ENCODE measurements around the gene EVI5L.
"Not testable (repeated sequence)": the region's sequence is repeated elsewhere in the genome, so short reads cannot be mapped to it uniquely, and the experiment has no call there.

The EVI5L gene

GRCh38 chr19:7893362-7894101, 63.5 kb downstream of the EVI5L start:
- H3K9me3 Mint-ChIP-seq; H3K4me1 Mint-ChIP-seq (ENCODE audit: low read depth); DNase-seq (ENCODE audit: low spot score); H3K27ac Mint-ChIP-seq; H3K4me3 Mint-ChIP-seq; H3K36me3 Mint-ChIP-seq (ENCODE audit: low read depth); H3K27me3 Mint-ChIP-seq (ENCODE audit: low read depth): not testable (repeated sequence)

- Mint-ChIP-seq H3K36me3 (ENCODE audit: low read depth) (no peaks in the 10 kb centered on the region), H3K9me3 (no peaks in the 10 kb centered on the region)
Observed at GRCh38 chr19:7894612-7895309, 64.7 kb downstream of the EVI5L start.

GRCh38 chr19:7895565-7895964, 65.5 kb downstream of the EVI5L start:
- Mint-ChIP-seq H3K9me3 (no peaks in the 10 kb centered on the region), H3K27ac (no peak overlapping the region), H3K27me3 (ENCODE audit: low read depth) (no peaks in the 10 kb centered on the region), H3K36me3 (ENCODE audit: low read depth) (no peaks in the 10 kb centered on the region), H3K4me1 (ENCODE audit: low read depth) (no peaks in the 10 kb centered on the region), H3K4me3 (no peak overlapping the region)
- DNase-seq (ENCODE audit: low spot score) = no peak

More at GRCh38 chr19:7894612-7895309, 64.7 kb downstream of the EVI5L start:
- Mint-ChIP-seq H3K4me3 (no peak overlapping the region), H3K27ac (no peak overlapping the region), H3K4me1 (ENCODE audit: low read depth) (no peaks in the 10 kb centered on the region), H3K27me3 (ENCODE audit: low read depth) (no peaks in the 10 kb centered on the region)
- no peak for DNase-seq (ENCODE audit: low spot score)

- Mint-ChIP-seq H3K27ac (no peak overlapping the region), H3K4me3 (no peak overlapping the region), H3K9me3 (no peaks in the 10 kb centered on the region), H3K36me3 (ENCODE audit: low read depth) (no peaks in the 10 kb centered on the region), H3K4me1 (ENCODE audit: low read depth) (peaks cover 1% of the 10 kb centered on the region), H3K27me3 (ENCODE audit: low read depth) (no peaks in the 10 kb centered on the region)
- no peak for DNase-seq (ENCODE audit: low spot score)
Observed at GRCh38 chr19:7897292-7897691, 67.3 kb downstream of the EVI5L start.

- Mint-ChIP-seq H3K36me3 (ENCODE audit: low read depth) (no peaks in the 10 kb centered on the region), H3K27me3 (ENCODE audit: low read depth) (peaks cover 3% of the 10 kb centered on the region)
Observed at GRCh38 chr19:7898967-7899366, 68.9 kb downstream of the EVI5L start.

GRCh38 chr19:7899751-7900378, 69.8 kb downstream of the EVI5L start:
- H3K9me3 Mint-ChIP-seq = no peaks in the 10 kb centered on the region
- H3K36me3 Mint-ChIP-seq (ENCODE audit: low read depth) = peaks cover 5% of the 10 kb centered on the region
- peaks cover 3% of the 10 kb centered on the region for H3K27me3 Mint-ChIP-seq (ENCODE audit: low read depth)
- H3K4me1 Mint-ChIP-seq (ENCODE audit: low read depth) = peaks cover 14% of the 10 kb centered on the region
- no peak overlapping the region for H3K4me3 Mint-ChIP-seq
- DNase-seq (ENCODE audit: low spot score) = no peak
- H3K27ac Mint-ChIP-seq = no peak overlapping the region

More at GRCh38 chr19:7898967-7899366, 68.9 kb downstream of the EVI5L start:
- Mint-ChIP-seq H3K27ac (no peak overlapping the region), H3K4me1 (ENCODE audit: low read depth) (peaks cover 10% of the 10 kb centered on the region), H3K4me3 (no peak overlapping the region), H3K9me3 (no peaks in the 10 kb centered on the region)
- no peak for DNase-seq (ENCODE audit: low spot score)

GRCh38 chr19:7900401-7900870, 70.4 kb downstream of the EVI5L start:
- Mint-ChIP-seq H3K9me3 (no peaks in the 10 kb centered on the region), H3K27ac (no peak overlapping the region), H3K36me3 (ENCODE audit: low read depth) (peaks cover 8% of the 10 kb centered on the region), H3K4me1 (ENCODE audit: low read depth) (peaks cover 18% of the 10 kb centered on the region), H3K4me3 (no peak overlapping the region), H3K27me3 (ENCODE audit: low read depth) (peaks cover 3% of the 10 kb centered on the region)
- DNase-seq (ENCODE audit: low spot score) = no peak

- no peaks in the 10 kb centered on the region for H3K9me3 Mint-ChIP-seq
- no peak for DNase-seq (ENCODE audit: low spot score)
- H3K36me3 Mint-ChIP-seq (ENCODE audit: low read depth) = peaks cover 12% of the 10 kb centered on the region
- peaks cover 22% of the 10 kb centered on the region for H3K4me1 Mint-ChIP-seq (ENCODE audit: low read depth)
- peaks cover 3% of the 10 kb centered on the region for H3K27me3 Mint-ChIP-seq (ENCODE audit: low read depth)
- no peak overlapping the region for H3K4me3 Mint-ChIP-seq
- no peak overlapping the region for H3K27ac Mint-ChIP-seq
Observed at GRCh38 chr19:7900931-7901330, 70.9 kb downstream of the EVI5L start.

GRCh38 chr19:7901337-7901736, 71.3 kb downstream of the EVI5L start:
- no peak overlapping the region for H3K4me3 Mint-ChIP-seq
- H3K27me3 Mint-ChIP-seq (ENCODE audit: low read depth) = peaks cover 3% of the 10 kb centered on the region
- H3K36me3 Mint-ChIP-seq (ENCODE audit: low read depth) = peaks cover 12% of the 10 kb centered on the region
- no peak for DNase-seq (ENCODE audit: low spot score)
- no peaks in the 10 kb centered on the region for H3K9me3 Mint-ChIP-seq
- peaks cover 22% of the 10 kb centered on the region for H3K4me1 Mint-ChIP-seq (ENCODE audit: low read depth)
- H3K27ac Mint-ChIP-seq = no peak overlapping the region

- peak overlapping the region; percentile 92 for H3K27ac Mint-ChIP-seq
- no peaks in the 10 kb centered on the region for H3K9me3 Mint-ChIP-seq
- H3K36me3 Mint-ChIP-seq (ENCODE audit: low read depth) = peaks cover 12% of the 10 kb centered on the region
- peak overlapping the region; percentile 88 for H3K4me3 Mint-ChIP-seq
- peaks cover 22% of the 10 kb centered on the region for H3K4me1 Mint-ChIP-seq (ENCODE audit: low read depth)
- no peak for DNase-seq (ENCODE audit: low spot score)
- H3K27me3 Mint-ChIP-seq (ENCODE audit: low read depth) = peaks cover 3% of the 10 kb centered on the region
Observed at GRCh38 chr19:7902796-7903243, 72.8 kb downstream of the EVI5L start.

- Mint-ChIP-seq H3K27me3 (ENCODE audit: low read depth) (peaks cover 3% of the 10 kb centered on the region), H3K27ac (peak within 1 kb of the TSS; percentile 92), H3K9me3 (no peaks in the 10 kb centered on the region), H3K4me1 (ENCODE audit: low read depth) (peaks cover 22% of the 10 kb centered on the region), H3K4me3 (peak within 1 kb of the TSS; percentile 88), H3K36me3 (ENCODE audit: low read depth) (peaks cover 12% of the 10 kb centered on the region)
- peak; percentile 100 for DNase-seq (ENCODE audit: low spot score)
Observed at GRCh38 chr19:7903244-7904073, 73.4 kb downstream of the EVI5L start, which contains the start of gene MAP2K7. MAP2K7 (plus strand) TSS chr19:7903877; CDS start chr19:7903945, 68 bp downstream.

- H3K36me3 Mint-ChIP-seq (ENCODE audit: low read depth) = peaks cover 12% of the 10 kb centered on the region
- no peaks in the 10 kb centered on the region for H3K9me3 Mint-ChIP-seq
- DNase-seq (ENCODE audit: low spot score) = peak; percentile 70
- H3K4me1 Mint-ChIP-seq (ENCODE audit: low read depth) = peaks cover 22% of the 10 kb centered on the region
- peaks cover 3% of the 10 kb centered on the region for H3K27me3 Mint-ChIP-seq (ENCODE audit: low read depth)
- peak overlapping the region; percentile 92 for H3K27ac Mint-ChIP-seq
- peak overlapping the region; percentile 88 for H3K4me3 Mint-ChIP-seq
Observed at GRCh38 chr19:7904074-7905020, 74.3 kb downstream of the EVI5L start.

All from T-helper 2 cell treated with Interferon-gamma antibody and Interleukin-4, amounts not matched to agents 5 μg/mL and 100 μg/mL, for 36 hours (primary cell).